Activated CD4-positive, alpha-beta T cell treated with anti-CD3 and anti-CD28 coated beads, Interleukin-2, amount 50 U/mL, for 48 hours (primary cell): ENCODE measurements around the gene MAGED2.
A peak's percentile ranks its signal among the peaks of the same experiment; 100 is the strongest.
"Not testable (repeated sequence)": the region's sequence is repeated elsewhere in the genome, so short reads cannot be mapped to it uniquely, and the experiment has no call there.

Experiments used
- DNase-seq, 2 experiments: peaks; one replicate each; pipeline ENCODE4 v3.0.0-alpha.2; 2020

MAGED2 gene

GRCh38 chrX:54820737-54821136 lies 13.2 kb downstream of the MAGED2 start:
- DNase-seq = no peak

- no peak for DNase-seq
Observed at GRCh38 chrX:54821310-54821709, 13.8 kb downstream of the MAGED2 start.

DNA sequence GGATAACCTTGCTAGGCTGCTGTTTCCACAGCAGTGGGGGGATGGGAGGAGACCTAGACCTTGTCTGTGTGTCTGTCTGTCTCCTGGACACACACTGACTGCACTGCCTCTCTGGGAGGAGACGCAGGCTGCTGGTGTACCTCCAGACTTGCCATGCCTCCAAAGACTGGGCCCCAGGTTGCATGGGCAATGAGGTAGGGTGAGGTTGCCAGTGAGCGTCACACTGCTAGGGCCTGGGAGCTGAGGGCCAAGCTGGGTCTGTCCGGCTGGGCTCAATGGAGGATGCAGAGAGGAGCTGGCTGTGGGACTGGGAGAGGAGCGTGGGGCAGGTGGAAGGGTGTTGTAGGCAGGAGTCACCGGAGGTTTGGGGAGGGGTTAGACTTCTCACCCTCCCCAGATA lies 16.6 kb downstream of the MAGED2 start:
- no peak for DNase-seq

DNA sequence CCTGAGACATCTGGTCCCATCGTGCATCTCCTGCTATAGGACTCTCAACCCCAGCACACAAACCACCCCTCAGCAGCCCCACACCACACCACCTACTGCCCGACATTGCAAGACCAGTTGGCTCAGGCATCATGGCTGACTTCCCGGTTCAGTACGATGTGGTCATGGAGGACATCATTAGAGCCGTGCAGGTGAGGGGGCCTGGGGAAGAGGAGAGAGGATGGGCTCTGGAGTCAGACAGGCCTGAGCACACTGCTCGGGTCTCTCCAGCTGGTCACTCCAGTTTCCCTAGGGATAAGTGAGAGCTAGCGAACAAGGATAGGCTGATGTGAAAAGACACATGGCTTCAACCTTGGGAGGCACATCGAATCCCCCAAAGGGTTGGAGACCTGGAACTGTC lies 17.2 kb downstream of the MAGED2 start:
- no peak for DNase-seq

- DNase-seq = peak in 1 of 2 experiments; percentile 6
Observed at GRCh38 chrX:54825716-54826438, 18.3 kb downstream of the MAGED2 start.

DNA sequence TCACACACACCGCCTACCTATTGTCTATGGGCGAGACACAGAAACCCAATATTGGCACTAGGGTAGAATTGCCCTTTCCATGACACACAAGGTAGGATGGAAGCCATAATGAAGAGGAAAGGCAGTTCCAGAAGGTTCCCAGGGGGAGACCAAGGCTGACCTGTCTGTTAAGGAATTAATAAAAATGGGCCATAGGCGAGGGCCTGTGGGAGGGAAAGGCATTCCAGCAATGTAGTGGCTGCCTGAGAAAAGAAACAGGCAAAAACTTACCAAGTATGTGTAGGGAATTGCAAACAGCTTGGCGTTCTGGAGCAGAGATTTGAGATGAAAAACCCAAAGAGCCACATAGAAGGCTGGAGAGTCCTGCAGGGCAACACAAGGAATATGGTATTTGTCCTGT lies 19.1 kb downstream of the MAGED2 start:
- DNase-seq = no peak

DNA sequence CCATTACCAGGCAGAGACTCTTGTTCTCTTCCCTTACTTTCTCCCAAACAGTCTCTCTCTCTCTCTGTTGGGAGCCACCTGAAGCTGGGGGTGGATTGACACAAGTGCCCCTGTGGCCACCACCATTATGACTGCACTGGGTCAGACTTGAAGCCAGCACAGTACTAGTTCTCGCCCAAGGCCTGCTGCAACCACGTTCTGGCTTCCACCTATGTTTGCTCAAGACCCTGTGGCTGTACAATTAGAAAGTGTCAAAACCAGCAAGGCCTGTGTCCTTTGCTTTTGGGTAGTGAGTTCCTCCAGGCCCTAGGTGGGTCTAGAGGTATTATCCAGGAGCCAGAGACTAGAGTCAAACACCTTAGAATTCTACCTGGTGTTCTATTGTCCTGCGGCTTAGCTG lies 31.0 kb downstream of the MAGED2 start:
- no peak for DNase-seq

DNA sequence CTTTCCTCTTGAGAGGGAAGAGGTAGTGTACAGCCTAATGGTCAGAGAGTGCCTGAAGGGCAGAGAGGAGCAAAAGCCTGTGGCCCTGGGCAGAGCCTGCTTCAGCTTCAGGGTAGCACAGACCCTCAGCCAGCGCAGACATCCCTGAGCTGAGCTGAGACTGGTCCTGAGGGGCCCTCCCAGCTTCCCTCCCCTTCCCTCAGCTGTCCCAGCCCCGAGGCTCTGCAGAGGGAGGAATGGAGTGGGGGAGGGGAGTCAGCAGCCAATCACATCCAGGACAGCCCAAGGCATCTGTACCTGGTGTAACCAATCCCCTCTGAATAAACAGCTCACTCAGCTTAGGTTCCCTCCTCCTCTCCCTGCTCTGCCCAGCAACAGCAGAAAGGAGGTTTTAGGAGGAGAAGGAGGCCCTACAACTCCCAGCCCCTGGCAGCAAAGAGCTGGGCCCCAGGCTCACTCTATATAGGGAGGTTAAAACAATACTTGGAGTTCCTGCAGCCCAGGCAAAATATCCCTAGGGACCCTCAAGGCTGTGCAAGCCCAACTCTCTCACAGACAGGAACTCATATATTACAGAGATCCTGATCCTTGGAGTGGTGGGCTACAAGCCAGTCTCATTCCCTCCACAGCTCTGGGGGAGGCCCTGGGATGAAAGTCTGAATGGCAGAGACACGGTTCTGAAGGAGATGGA lies 33.8 kb downstream of the MAGED2 start:
- not testable (repeated sequence) for DNase-seq

- DNase-seq = no peak
Observed at GRCh38 chrX:54842607-54843006, 35.1 kb downstream of the MAGED2 start.

GRCh38 chrX:54843050-54843449 lies 35.5 kb downstream of the MAGED2 start:
- no peak for DNase-seq

DNA sequence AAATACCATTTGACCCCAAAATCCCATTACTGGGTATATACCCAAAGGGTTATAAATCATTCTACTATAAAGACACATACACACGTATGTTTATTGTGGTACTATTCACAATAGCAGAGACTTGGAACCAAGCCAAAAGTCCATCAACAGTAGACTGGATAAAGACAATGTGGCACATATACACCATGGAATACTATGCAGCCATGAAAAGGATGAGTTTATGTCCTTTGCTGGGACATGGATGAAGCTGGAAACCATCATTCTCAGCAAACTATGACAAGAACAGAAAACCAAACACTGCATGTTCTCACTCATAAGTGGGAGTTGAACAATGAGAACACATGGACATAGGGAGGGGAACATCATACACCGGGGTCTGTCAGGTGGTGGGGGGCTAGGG lies 40.2 kb downstream of the MAGED2 start:
- not testable (repeated sequence) for DNase-seq

DNA sequence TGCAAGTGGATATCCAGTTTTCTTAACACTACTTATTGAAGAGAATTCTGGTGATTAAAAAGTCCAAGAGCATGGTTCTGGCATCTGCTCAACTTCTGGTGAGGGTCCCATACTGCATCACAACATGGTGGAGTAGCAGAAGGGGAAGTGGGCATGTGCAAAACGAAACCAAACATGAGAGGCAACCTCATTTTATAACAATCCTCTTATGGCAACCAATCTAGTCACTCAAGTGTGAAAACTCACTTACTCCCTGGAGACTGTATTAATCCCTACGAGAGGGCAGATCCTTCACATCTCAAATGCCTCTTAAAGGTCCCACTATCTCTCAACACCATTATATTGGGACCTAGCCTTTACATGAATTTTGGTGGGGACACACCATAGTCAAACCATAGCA lies 57.7 kb downstream of the MAGED2 start:
- DNase-seq = no peak
